ENCODE data around the gene GPBP1L1.

DNA sequence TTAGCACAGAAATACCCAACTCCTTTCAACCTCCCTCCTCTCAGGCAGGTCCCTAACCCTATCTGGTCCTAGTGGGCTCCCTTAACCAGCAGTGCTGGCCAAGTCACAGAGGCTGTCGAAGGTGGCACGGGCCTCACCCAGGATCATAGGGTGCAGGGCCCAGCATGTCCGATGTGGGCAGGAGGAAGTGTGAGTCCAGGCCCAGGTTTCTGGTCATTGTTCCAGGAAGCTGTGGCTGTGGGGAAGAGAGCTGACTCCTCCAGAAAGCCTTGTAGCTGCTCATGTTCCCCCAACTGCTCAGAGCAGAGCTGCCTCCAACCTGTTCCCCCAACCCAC is 64.9 kb downstream of the GPBP1L1 start:
- TF ChIP-seq, protein P1, sequence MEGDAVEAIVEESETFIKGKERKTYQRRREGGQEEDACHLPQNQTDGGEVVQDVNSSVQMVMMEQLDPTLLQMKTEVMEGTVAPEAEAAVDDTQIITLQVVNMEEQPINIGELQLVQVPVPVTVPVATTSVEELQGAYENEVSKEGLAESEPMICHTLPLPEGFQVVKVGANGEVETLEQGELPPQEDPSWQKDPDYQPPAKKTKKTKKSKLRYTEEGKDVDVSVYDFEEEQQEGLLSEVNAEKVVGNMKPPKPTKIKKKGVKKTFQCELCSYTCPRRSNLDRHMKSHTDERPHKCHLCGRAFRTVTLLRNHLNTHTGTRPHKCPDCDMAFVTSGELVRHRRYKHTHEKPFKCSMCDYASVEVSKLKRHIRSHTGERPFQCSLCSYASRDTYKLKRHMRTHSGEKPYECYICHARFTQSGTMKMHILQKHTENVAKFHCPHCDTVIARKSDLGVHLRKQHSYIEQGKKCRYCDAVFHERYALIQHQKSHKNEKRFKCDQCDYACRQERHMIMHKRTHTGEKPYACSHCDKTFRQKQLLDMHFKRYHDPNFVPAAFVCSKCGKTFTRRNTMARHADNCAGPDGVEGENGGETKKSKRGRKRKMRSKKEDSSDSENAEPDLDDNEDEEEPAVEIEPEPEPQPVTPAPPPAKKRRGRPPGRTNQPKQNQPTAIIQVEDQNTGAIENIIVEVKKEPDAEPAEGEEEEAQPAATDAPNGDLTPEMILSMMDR (IDR thresholded peaks at IDR 0.05) = no peak
- TF ChIP-seq POLR2A (IDR thresholded peaks at IDR 0.05) (no peak), POLR2AphosphoS5 (IDR thresholded peaks at IDR 0.05) (no peak), EP300 (IDR thresholded peaks at IDR 0.05) (no peak)
